GM23338 (cell line): ENCODE data around the gene IL10. TPM values are rescaled to one million over a fixed set of nuclear protein-coding genes. Genes with fewer than 3 reads are reported as not detected.

Experiments
- ATAC-seq: fragments of 200-7000 bp; cut with Tn5 transposase; 3 replicates; pipeline ENCODE4 v1.9.1; 2020
- DNase-seq: peaks from one replicate; pipeline ENCODE4 v3.0.0-alpha.2; 2015; ENCODE audit warnings: low spot score
- H2AFZ ChIP-seq: fragments of 200-600 bp; sonication (generic); 2 replicates; pipeline ENCODE4 v1.8.0; 2016; ENCODE audit warnings: antibody characterized with exemption, mild to moderate bottlenecking, moderate library complexity
- H3F3A ChIP-seq: fragments of 200-600 bp; sonication (generic); replicated peaks from 2 replicates; pipeline ENCODE4 v1.8.0; 2017; ENCODE audit warnings: antibody characterized with exemption, mixed run types, low read depth
- H3K27ac ChIP-seq: fragments of 200-600 bp; sonication (generic); 2 replicates; pipeline ENCODE4 v1.6.1; 2016; ENCODE audit warnings: low read depth
- H3K27me3 ChIP-seq: fragments of 200-600 bp; sonication (generic); 2 replicates; pipeline ENCODE4 v1.8.0; 2016; ENCODE audit warnings: mild to moderate bottlenecking, mixed run types, moderate library complexity; ENCODE audit not compliant: insufficient read depth
- H3K36me3 ChIP-seq: fragments of 200-600 bp; sonication (generic); 2 replicates; pipeline ENCODE4 v1.8.0; 2016; ENCODE audit warnings: mild to moderate bottlenecking; ENCODE audit not compliant: insufficient read depth
- H3K4me1 ChIP-seq: fragments of 200-600 bp; sonication (generic); 2 replicates; pipeline ENCODE4 v1.8.0; 2016; ENCODE audit warnings: mild to moderate bottlenecking, moderate library complexity; ENCODE audit not compliant: insufficient read depth
- H3K4me2 ChIP-seq: fragments of 200-600 bp; sonication (generic); 2 replicates; pipeline ENCODE4 v1.7.1; 2017; ENCODE audit warnings: mixed run types
- H3K4me3 ChIP-seq: fragments of 200-600 bp; sonication (generic); 2 replicates; pipeline ENCODE4 v1.6.1; 2016; ENCODE audit warnings: mixed run types
- H3K79me2 ChIP-seq: fragments of 200-600 bp; sonication (generic); replicated peaks from 2 replicates; pipeline ENCODE4 v1.8.0; 2017; ENCODE audit warnings: mild to moderate bottlenecking; ENCODE audit not compliant: insufficient read depth
- H3K9me2 ChIP-seq: fragments of 200-600 bp; sonication (generic); 2 replicates; pipeline ENCODE4 v1.8.0; 2017; ENCODE audit not compliant: insufficient read depth
- H4K20me1 ChIP-seq: fragments of 200-600 bp; sonication (generic); replicated peaks from 2 replicates; pipeline ENCODE4 v1.8.0; 2017; ENCODE audit warnings: mild to moderate bottlenecking; ENCODE audit not compliant: insufficient read depth
- H3K27ac Mint-ChIP-seq: 2 replicates; pipeline ENCODE4 v1.8.0; 2020; ENCODE audit warnings: inconsistent platforms, mild to moderate bottlenecking, moderate library complexity, mixed read lengths
- H3K27me3 Mint-ChIP-seq: 3 replicates; pipeline ENCODE4 v1.8.0; 2022; ENCODE audit warnings: low read depth, mild to moderate bottlenecking, moderate library complexity, mixed read lengths, inconsistent platforms; ENCODE audit not compliant: insufficient read depth, poor library complexity
- H3K36me3 Mint-ChIP-seq: 3 replicates; pipeline ENCODE4 v1.8.0; 2021; ENCODE audit warnings: low read depth, mild to moderate bottlenecking, inconsistent platforms, moderate library complexity, mixed read lengths
- H3K4me1 Mint-ChIP-seq: 3 replicates; pipeline ENCODE4 v1.8.0; 2020; ENCODE audit warnings: mild to moderate bottlenecking, inconsistent platforms, mixed read lengths
- H3K4me3 Mint-ChIP-seq: 3 replicates; pipeline ENCODE4 v1.8.0; 2021; ENCODE audit warnings: moderate library complexity, mild to moderate bottlenecking, inconsistent platforms, mixed read lengths
- H3K9me3 Mint-ChIP-seq: 3 replicates; pipeline ENCODE4 v1.8.0; 2020; ENCODE audit warnings: moderate library complexity, mild to moderate bottlenecking, inconsistent platforms, mixed read lengths
- CREB1 ChIP-seq: fragments of 250-450 bp; sonication (Bioruptor Pico); IDR thresholded peaks from 2 replicates; pipeline ENCODE4 v1.5.0; 2020; ENCODE audit warnings: low read depth, mild to moderate bottlenecking, moderate library complexity
- EZH2 ChIP-seq: fragments of 200-600 bp; sonication (generic); IDR thresholded peaks from one replicate; pipeline ENCODE4 v1.8.0; 2017; ENCODE audit warnings: antibody characterized with exemption, mild to moderate bottlenecking, low read depth; ENCODE audit not compliant: unreplicated experiment
- EZH2phosphoT487 ChIP-seq: fragments of 200-600 bp; sonication (generic); IDR thresholded peaks from one replicate; pipeline ENCODE4 v1.8.1; 2018; ENCODE audit warnings: antibody characterized with exemption; ENCODE audit not compliant: unreplicated experiment
- JUNB ChIP-seq: IDR thresholded peaks from one replicate; pipeline ENCODE4 v1.6.1; 2016; ENCODE audit warnings: antibody characterized with exemption; ENCODE audit not compliant: unreplicated experiment
- NANOG ChIP-seq: IDR thresholded peaks from 2 replicates; pipeline ENCODE4 v1.6.1; 2016; ENCODE audit warnings: antibody characterized with exemption, borderline replicate concordance
- POLR2AphosphoS5 ChIP-seq: IDR thresholded peaks from 2 replicates; pipeline ENCODE4 v1.6.1; 2016; ENCODE audit warnings: antibody characterized with exemption, low read depth
- STAT1 ChIP-seq: IDR thresholded peaks from one replicate; pipeline ENCODE4 v1.6.1; 2016; ENCODE audit warnings: antibody characterized with exemption; ENCODE audit not compliant: unreplicated experiment
- ZNF114 ChIP-seq: fragments of 250-450 bp; sonication (Bioruptor Pico); IDR thresholded peaks from 2 replicates; pipeline ENCODE4 v1.5.0; 2020; ENCODE audit warnings: mild to moderate bottlenecking, moderate library complexity
- ZNF331 ChIP-seq: fragments of 250-450 bp; sonication (Bioruptor Pico); IDR thresholded peaks from 2 replicates; pipeline ENCODE4 v1.5.0; 2020; ENCODE audit warnings: low read depth, mild to moderate bottlenecking, moderate library complexity
- polyA plus RNA-seq: library from polyadenylated mRNA; unstranded; fragments of >200 nt; fragmentation: Nextera tagmentation; extraction: Ambion mirVana; gene quantifications from 2 replicates; pipeline ENCODE4 v1.2.1, GENCODE V29; 2016
- total RNA-seq: library from RNA; depleted of rRNA; stranded (reverse); fragments of >200 nt; shearing (Covaris generic); gene quantifications from 2 replicates; pipeline ENCODE4 v1.2.3, GENCODE V29; 2014
- TF ChIP-seq, protein P1 (sequence below): IDR thresholded peaks from one replicate; pipeline ENCODE4 v1.6.1; 2018; ENCODE audit warnings: antibody characterized with exemption; ENCODE audit not compliant: unreplicated experiment
- TF ChIP-seq, protein P2 (sequence below), 2 experiments: fragments of 200-600 bp in 1 of 2; sonication (generic) in 1 of 2; conservative IDR thresholded peaks; 2 replicates each; pipeline versions ENCODE4 v1.5.1 to v1.6.1; 2016 to 2017; ENCODE audit warnings: antibody characterized with exemption in 2 of 2, low read depth in 2 of 2, mild to moderate bottlenecking in 2 of 2, moderate library complexity in 1 of 2
- TF ChIP-seq, protein P3 (sequence below): IDR thresholded peaks from 2 replicates; pipeline ENCODE4 v1.6.1; 2016; ENCODE audit warnings: antibody characterized with exemption

The IL10 gene
- total and polyA plus RNA-seq, 2 experiments from 2014 or later: not detected

DNA sequence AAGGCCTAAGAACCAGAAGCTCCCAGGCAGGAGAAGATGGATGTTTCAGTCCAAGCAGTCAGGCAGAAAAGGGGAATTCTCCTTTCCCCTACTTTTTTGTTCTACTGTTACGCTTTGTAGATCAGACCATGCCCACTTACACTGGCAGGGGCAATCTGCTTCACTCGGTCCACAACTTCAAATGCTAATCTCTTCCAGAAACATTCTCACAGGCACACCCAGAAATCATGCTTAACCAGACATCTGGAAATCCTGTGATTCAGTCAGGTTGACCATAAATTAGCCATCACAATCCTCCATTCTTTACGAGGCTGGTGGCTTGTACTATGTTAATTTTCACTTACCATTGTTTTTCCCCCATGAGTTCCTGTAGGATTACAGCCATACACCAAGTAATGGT, 23.8 kb upstream of the IL10 start:
- Mint-ChIP-seq H3K4me1 (no peaks in the 10 kb centered on the region; the same call in 2 of the 3 replicates), H3K27me3 (peaks cover 7% of the 10 kb centered on the region), H3K9me3 (no peaks in the 10 kb centered on the region), H3K4me3 (no peak overlapping the region), H3K27ac (no peak overlapping the region), H3K36me3 (no peaks in the 10 kb centered on the region)
- H3K27me3 ChIP-seq: no peaks in the 10 kb centered on the region
- DNase-seq (no peak), ATAC-seq (no peak)
- no peaks in the 10 kb centered on the region for H3K79me2 ChIP-seq
- H3F3A ChIP-seq: no peaks in the 10 kb centered on the region
- TF ChIP-seq ZNF114: no peak
- TF ChIP-seq STAT1: no peak
- TF ChIP-seq EZH2phosphoT487: no peak
- no peak for TF ChIP-seq CREB1 (CRISPR knock-in tag)
- no peak for TF ChIP-seq EZH2
- TF ChIP-seq, protein P1, sequence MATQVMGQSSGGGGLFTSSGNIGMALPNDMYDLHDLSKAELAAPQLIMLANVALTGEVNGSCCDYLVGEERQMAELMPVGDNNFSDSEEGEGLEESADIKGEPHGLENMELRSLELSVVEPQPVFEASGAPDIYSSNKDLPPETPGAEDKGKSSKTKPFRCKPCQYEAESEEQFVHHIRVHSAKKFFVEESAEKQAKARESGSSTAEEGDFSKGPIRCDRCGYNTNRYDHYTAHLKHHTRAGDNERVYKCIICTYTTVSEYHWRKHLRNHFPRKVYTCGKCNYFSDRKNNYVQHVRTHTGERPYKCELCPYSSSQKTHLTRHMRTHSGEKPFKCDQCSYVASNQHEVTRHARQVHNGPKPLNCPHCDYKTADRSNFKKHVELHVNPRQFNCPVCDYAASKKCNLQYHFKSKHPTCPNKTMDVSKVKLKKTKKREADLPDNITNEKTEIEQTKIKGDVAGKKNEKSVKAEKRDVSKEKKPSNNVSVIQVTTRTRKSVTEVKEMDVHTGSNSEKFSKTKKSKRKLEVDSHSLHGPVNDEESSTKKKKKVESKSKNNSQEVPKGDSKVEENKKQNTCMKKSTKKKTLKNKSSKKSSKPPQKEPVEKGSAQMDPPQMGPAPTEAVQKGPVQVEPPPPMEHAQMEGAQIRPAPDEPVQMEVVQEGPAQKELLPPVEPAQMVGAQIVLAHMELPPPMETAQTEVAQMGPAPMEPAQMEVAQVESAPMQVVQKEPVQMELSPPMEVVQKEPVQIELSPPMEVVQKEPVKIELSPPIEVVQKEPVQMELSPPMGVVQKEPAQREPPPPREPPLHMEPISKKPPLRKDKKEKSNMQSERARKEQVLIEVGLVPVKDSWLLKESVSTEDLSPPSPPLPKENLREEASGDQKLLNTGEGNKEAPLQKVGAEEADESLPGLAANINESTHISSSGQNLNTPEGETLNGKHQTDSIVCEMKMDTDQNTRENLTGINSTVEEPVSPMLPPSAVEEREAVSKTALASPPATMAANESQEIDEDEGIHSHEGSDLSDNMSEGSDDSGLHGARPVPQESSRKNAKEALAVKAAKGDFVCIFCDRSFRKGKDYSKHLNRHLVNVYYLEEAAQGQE: no peak
- TF ChIP-seq ZNF331: no peak
- TF ChIP-seq POLR2AphosphoS5: no peak
- TF ChIP-seq NANOG: no peak
- TF ChIP-seq, protein P2, sequence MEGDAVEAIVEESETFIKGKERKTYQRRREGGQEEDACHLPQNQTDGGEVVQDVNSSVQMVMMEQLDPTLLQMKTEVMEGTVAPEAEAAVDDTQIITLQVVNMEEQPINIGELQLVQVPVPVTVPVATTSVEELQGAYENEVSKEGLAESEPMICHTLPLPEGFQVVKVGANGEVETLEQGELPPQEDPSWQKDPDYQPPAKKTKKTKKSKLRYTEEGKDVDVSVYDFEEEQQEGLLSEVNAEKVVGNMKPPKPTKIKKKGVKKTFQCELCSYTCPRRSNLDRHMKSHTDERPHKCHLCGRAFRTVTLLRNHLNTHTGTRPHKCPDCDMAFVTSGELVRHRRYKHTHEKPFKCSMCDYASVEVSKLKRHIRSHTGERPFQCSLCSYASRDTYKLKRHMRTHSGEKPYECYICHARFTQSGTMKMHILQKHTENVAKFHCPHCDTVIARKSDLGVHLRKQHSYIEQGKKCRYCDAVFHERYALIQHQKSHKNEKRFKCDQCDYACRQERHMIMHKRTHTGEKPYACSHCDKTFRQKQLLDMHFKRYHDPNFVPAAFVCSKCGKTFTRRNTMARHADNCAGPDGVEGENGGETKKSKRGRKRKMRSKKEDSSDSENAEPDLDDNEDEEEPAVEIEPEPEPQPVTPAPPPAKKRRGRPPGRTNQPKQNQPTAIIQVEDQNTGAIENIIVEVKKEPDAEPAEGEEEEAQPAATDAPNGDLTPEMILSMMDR (conservative IDR thresholded peaks at IDR 0.05; ENCODE audit: low read depth in 2 of 2): no peak
- TF ChIP-seq, protein P3, sequence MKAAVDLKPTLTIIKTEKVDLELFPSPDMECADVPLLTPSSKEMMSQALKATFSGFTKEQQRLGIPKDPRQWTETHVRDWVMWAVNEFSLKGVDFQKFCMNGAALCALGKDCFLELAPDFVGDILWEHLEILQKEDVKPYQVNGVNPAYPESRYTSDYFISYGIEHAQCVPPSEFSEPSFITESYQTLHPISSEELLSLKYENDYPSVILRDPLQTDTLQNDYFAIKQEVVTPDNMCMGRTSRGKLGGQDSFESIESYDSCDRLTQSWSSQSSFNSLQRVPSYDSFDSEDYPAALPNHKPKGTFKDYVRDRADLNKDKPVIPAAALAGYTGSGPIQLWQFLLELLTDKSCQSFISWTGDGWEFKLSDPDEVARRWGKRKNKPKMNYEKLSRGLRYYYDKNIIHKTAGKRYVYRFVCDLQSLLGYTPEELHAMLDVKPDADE: no peak
- no peak for TF ChIP-seq JUNB
- no peaks in the 10 kb centered on the region for H3K9me2 ChIP-seq
- H3K4me2 ChIP-seq: no peak overlapping the region
- no peak overlapping the region for H3K4me3 ChIP-seq
- no peak overlapping the region for H2AFZ ChIP-seq
- H4K20me1 ChIP-seq: no peaks in the 10 kb centered on the region; the same call in 1 of the 2 replicates
- H3K36me3 ChIP-seq: no peaks in the 10 kb centered on the region
- no peak overlapping the region for H3K27ac ChIP-seq
- no peaks in the 10 kb centered on the region for H3K4me1 ChIP-seq
